ENCODE data around the gene ISOC1.
A peak's percentile ranks its signal among the peaks of the same experiment; 100 is the strongest.

GRCh38 chr5:129094087-129094923, at the start of gene ISOC1:
- peak; percentile 73 for TF ChIP-seq CTCF (IDR thresholded peaks at IDR 0.05; ENCODE audit: poor library complexity, severe bottlenecking)
- no peak for TF ChIP-seq EZH2 (IDR thresholded peaks at IDR 0.05; ENCODE audit: borderline replicate concordance, insufficient read depth, low read length, poor library complexity, severe bottlenecking)
- peak; percentile 44 for TF ChIP-seq EP300 (conservative IDR thresholded peaks at IDR 0.05; ENCODE audit: poor library complexity, severe bottlenecking)
- no peak for TF ChIP-seq POLR2AphosphoS5 (IDR thresholded peaks at IDR 0.05)
- TF ChIP-seq RAD21 (conservative IDR thresholded peaks at IDR 0.05) = peak; percentile 53
- TF ChIP-seq SMC3 (conservative IDR thresholded peaks at IDR 0.05; ENCODE audit: poor library complexity) = peak; percentile 39

Data from neural cell (in vitro differentiated cells).